ENCODE results near the gene LBHD1. TPM values are rescaled to one million over a fixed set of nuclear protein-coding genes. Genes with fewer than 3 reads are reported as not detected.
A peak's percentile ranks its signal among the peaks of the same experiment; 100 is the strongest.
"Not testable (repeated sequence)": the region's sequence is repeated elsewhere in the genome, so short reads cannot be mapped to it uniquely, and the experiment has no call there.

LBHD1 gene
- total and polyA plus RNA-seq, 7 donors: 2.0 to 12.9 (median 3.9) TPM

DNA sequence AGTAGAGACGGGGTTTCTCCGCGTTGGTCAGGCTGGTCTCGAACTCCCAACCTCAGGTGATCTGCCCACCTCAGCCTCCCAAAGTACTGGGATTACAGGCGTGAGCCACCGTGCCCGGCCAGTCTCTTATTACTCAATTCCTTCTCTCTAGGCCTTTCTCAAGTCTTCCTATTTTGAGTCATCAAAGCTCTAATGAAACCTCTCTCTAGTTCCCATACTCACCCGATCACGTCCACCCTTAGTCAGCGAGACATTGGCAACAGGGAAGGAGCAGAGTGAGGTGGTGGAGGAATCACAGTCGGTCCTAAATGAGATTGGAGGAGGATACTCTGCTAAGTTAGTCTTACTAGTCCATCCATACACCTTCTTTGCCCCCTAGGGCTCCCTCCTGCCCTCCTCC is 30.2 kb upstream of the LBHD1 start:
- no peak overlapping the region for H3K4me3 ChIP-seq
- TF ChIP-seq, protein P1, sequence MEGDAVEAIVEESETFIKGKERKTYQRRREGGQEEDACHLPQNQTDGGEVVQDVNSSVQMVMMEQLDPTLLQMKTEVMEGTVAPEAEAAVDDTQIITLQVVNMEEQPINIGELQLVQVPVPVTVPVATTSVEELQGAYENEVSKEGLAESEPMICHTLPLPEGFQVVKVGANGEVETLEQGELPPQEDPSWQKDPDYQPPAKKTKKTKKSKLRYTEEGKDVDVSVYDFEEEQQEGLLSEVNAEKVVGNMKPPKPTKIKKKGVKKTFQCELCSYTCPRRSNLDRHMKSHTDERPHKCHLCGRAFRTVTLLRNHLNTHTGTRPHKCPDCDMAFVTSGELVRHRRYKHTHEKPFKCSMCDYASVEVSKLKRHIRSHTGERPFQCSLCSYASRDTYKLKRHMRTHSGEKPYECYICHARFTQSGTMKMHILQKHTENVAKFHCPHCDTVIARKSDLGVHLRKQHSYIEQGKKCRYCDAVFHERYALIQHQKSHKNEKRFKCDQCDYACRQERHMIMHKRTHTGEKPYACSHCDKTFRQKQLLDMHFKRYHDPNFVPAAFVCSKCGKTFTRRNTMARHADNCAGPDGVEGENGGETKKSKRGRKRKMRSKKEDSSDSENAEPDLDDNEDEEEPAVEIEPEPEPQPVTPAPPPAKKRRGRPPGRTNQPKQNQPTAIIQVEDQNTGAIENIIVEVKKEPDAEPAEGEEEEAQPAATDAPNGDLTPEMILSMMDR (IDR thresholded peaks at IDR 0.05): no peak
- no peak for TF ChIP-seq POLR2AphosphoS5 (IDR thresholded peaks at IDR 0.05)
- no peak for TF ChIP-seq POLR2A (IDR thresholded peaks at IDR 0.05)
- TF ChIP-seq EP300 (IDR thresholded peaks at IDR 0.05): no peak
- no peak for DNase-seq
- H3K27ac ChIP-seq: no peak overlapping the region
- H3K4me1 ChIP-seq: peaks cover 0 to 21% (median 18%) of the 10 kb centered on the region in 4 donors
- H3K9me3 ChIP-seq: no peaks in the 10 kb centered on the region
- WGBS, 2 donors: 89 to 90% methylated on average over 11 of the region's 11 CpGs
- no peaks in the 10 kb centered on the region for H3K27me3 ChIP-seq
- peaks cover 0 to 20% (median 0%) of the 10 kb centered on the region in 4 donors for H3K36me3 ChIP-seq
- intact Hi-C loops (cut with DNase I): no loop called here

DNA sequence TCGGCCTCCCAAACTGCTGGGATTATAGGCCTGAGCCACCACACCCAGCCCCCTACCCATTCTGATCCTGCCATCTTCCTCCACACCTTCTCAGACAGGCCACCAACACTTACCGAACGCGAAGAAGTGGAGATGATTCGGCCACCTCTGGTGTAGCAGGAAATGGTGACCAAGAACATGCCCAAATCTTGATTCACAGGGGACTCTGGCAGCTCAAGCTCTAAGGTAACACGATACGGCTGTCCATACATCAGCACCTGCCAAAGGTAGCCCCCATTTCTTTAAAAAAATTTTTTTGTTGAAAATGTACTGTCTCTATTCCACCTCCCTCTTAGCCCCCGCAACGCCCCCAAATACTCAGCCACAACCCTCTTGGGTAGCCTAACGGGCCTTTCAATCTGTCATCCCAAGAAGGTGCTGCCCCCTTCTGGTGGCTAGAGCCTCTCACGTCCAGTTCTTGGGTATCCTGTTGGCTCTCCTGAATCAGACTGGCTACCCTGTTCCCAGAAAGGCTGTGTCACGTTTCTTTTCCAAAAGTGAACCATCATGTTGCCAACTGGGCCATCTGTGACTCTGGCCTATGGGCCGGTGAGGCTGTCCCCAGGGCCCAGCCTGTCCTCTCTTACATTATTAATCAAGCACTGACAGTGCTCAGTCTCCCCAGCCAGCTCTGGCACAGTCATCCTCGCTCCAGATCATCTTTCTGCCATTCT is 22.5 kb upstream of the LBHD1 start:
- H3K27ac ChIP-seq: peak overlapping the region in 1 of 4 donors; percentile 15
- TF ChIP-seq, protein P1 (IDR thresholded peaks at IDR 0.05): peak; percentile 39 to 80 (median 60)
- TF ChIP-seq POLR2A (IDR thresholded peaks at IDR 0.05) (no peak), POLR2AphosphoS5 (IDR thresholded peaks at IDR 0.05) (no peak)
- no peaks in the 10 kb centered on the region for H3K27me3 ChIP-seq
- WGBS, 2 donors: 50 to 55% methylated on average over 14 of the region's 14 CpGs
- peaks cover 0 to 37% (median 17%) of the 10 kb centered on the region in 4 donors for H3K36me3 ChIP-seq
- H3K4me3 ChIP-seq: no peak overlapping the region
- peak; percentile 91 for DNase-seq
- H3K4me1 ChIP-seq: peaks cover 0 to 18% (median 14%) of the 10 kb centered on the region in 4 donors
- H3K9me3 ChIP-seq: no peaks in the 10 kb centered on the region
- intact Hi-C loops (cut with DNase I): loop anchor here (2.0 kb wide), 1 partner anchor 314 kb away; no protein-coding TSS in a partner anchor

DNA sequence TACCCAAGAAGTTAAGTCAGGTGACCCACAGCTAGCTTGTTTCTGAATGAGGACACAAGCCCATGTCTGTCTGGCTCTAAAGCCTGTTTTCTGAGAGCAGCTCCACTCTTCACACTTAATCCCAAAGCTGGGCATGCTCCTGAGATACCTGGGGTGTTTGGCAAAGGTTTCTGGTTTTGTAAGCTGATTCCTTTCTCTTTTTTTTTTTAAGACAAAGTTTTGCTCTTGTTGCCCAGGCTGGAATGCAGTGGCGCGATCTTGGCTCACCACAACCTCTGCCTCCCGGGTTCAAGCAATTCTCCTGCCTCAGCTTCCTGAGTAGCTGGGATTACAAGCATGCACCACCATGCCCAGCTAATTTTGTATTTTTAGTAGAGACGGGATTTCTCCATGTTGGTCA is 21.6 kb upstream of the LBHD1 start:
- Histone ChIP-seq H3K36me3 (peaks cover 0 to 37% (median 17%) of the 10 kb centered on the region in 4 donors), H3K4me1 (peaks cover 0 to 25% (median 17%) of the 10 kb centered on the region in 4 donors)
- not testable (repeated sequence) for H3K27ac ChIP-seq, DNase-seq, H3K4me3 ChIP-seq, H3K9me3 ChIP-seq, H3K27me3 ChIP-seq
- 75 to 92% methylated on average over 4 of the region's 4 CpGs for WGBS, 2 donors
- intact Hi-C loops (cut with DNase I): loop anchor here (2.0 kb wide), 1 partner anchor 313 kb away; no protein-coding TSS in a partner anchor

DNA sequence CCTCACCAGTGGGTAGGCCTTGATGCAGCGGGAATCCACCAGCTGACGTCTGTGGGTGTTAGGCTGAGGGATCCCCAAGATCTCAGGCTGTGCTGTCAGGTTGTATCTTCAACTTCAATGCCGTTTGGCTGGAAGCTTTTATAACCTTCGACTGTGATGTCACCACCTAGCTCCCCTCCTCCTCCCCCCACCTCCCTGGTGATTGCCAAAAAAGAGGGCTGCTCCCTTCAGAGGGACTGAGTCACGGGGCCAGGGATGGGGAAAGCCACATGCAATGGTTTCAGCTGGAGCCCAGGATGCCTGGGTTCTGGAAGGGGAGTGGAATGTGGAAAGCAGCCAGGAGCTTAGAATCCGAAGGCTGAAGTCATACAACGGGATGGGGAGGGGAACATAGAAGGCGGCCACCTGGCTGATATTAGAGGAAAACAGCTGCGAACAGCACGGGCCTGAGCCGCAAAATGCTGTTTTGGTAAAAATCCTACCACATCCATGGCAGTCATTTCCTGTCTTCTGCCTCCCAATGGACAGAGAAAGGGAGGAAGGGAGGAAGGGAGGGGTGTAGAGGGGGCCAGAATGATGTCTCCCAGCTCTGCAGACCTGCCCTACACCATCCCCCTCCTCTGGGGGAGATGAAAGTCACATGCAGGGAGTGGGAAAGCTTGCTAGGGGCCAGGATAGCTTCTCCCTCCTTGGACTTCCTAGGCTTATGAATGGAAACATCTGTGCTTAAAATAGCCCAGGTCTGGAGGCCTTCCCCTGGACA is 17.5 kb upstream of the LBHD1 start, which contains the start of gene LRRN4CL:
Gene LRRN4CL, minus strand, starts transcription at position 110 of the 763 bp plus-strand sequence. CDS start 1,022 bp downstream, outside the sequence.
- TF ChIP-seq, protein P1 (IDR thresholded peaks at IDR 0.05): no peak
- TF ChIP-seq POLR2A (IDR thresholded peaks at IDR 0.05) (peak; percentile 30 to 35), EP300 (IDR thresholded peaks at IDR 0.05) (no peak), POLR2AphosphoS5 (IDR thresholded peaks at IDR 0.05) (peak; percentile 68 to 83 (median 76))
- intact Hi-C loops (cut with DNase I): no loop called here
- DNase-seq: peak; percentile 97
- WGBS, 2 donors: 53 to 62% methylated on average over 11 of the region's 11 CpGs
- Histone ChIP-seq H3K4me1 (peaks cover 0 to 36% (median 24%) of the 10 kb centered on the region in 4 donors), H3K4me3 (peak within 1 kb of the TSS; percentile 24 to 48 (median 44)), H3K36me3 (peaks cover 0 to 37% (median 17%) of the 10 kb centered on the region in 4 donors), H3K27ac (peak within 1 kb of the TSS; percentile 67 to 74 (median 74)), H3K27me3 (peaks cover 0 to 13% (median 13%) of the 10 kb centered on the region in 3 donors), H3K9me3 (no peaks in the 10 kb centered on the region)

DNA sequence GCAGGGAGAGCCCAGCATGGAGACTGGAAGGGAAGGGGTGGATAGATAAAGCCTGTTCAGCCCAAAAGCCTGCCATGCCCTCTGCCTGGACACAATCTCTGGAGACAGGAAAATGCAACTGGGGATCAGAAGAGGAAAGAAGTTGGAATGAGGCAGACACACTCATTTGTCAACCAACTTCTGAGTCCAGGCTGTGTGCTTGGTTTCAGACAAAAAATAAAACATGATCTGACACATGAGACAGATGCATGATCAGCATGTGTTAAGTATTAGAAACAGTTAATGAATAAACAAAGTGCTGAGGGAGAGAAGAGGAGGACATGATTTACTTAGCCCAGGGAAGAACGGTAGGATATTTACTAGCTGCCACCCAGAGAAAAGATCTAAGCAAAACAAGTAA is 16.4 kb upstream of the LBHD1 start:
- H3K4me1 ChIP-seq: peaks cover 0 to 34% (median 21%) of the 10 kb centered on the region in 4 donors
- H3K27ac ChIP-seq: peak overlapping the region; percentile 67 to 74 (median 74)
- H3K9me3 ChIP-seq: no peaks in the 10 kb centered on the region
- TF ChIP-seq, protein P1 (IDR thresholded peaks at IDR 0.05): no peak
- TF ChIP-seq POLR2A (IDR thresholded peaks at IDR 0.05) (no peak), POLR2AphosphoS5 (IDR thresholded peaks at IDR 0.05) (no peak), EP300 (IDR thresholded peaks at IDR 0.05) (no peak)
- DNase-seq: no peak
- intact Hi-C loops (cut with DNase I): no loop called here
- 64 to 71% methylated on average over 1 of the region's 1 CpG for WGBS, 2 donors
- H3K4me3 ChIP-seq: peak overlapping the region; percentile 24 to 48 (median 44)
- H3K36me3 ChIP-seq: peaks cover 0 to 35% (median 17%) of the 10 kb centered on the region in 4 donors
- peaks cover 0 to 13% (median 13%) of the 10 kb centered on the region in 3 donors for H3K27me3 ChIP-seq

Measured in sigmoid colon (tissue), 7 donors.